Osteocyte (in vitro differentiated cells): ENCODE measurements around the gene RSPH1. TPM values are rescaled to one million over a fixed set of nuclear protein-coding genes. Genes with fewer than 3 reads are reported as not detected.

ENCODE experiments used
- DNase-seq: peaks from one replicate; pipeline ENCODE4 v3.0.0; 2021; ENCODE audit warnings: mixed read lengths; ENCODE audit not compliant: unreplicated experiment; ENCODE audit errors: extremely low spot score
- H3K27ac Mint-ChIP-seq: one replicate; pipeline ENCODE4 v1.8.0; 2021; ENCODE audit warnings: mild to moderate bottlenecking, mixed read lengths; ENCODE audit not compliant: unreplicated experiment
- H3K27me3 Mint-ChIP-seq: one replicate; pipeline ENCODE4 v1.8.0; 2021; ENCODE audit warnings: mixed read lengths; ENCODE audit not compliant: unreplicated experiment
- H3K36me3 Mint-ChIP-seq: one replicate; pipeline ENCODE4 v1.8.0; 2021; ENCODE audit warnings: mixed read lengths; ENCODE audit not compliant: unreplicated experiment
- H3K4me1 Mint-ChIP-seq: one replicate; pipeline ENCODE4 v1.8.0; 2021; ENCODE audit warnings: mixed read lengths; ENCODE audit not compliant: unreplicated experiment
- H3K4me3 Mint-ChIP-seq: one replicate; pipeline ENCODE4 v1.8.0; 2021; ENCODE audit warnings: mild to moderate bottlenecking, moderate library complexity, mixed read lengths; ENCODE audit not compliant: unreplicated experiment
- H3K9me3 Mint-ChIP-seq: one replicate; pipeline ENCODE4 v1.8.0; 2021; ENCODE audit warnings: mixed read lengths; ENCODE audit not compliant: unreplicated experiment
- CTCF ChIP-seq: fragments of 200-600 bp; sonication (generic); IDR thresholded peaks from 2 replicates; pipeline ENCODE4 v1.5.0; 2021; ENCODE audit warnings: antibody characterized with exemption, mild to moderate bottlenecking, moderate library complexity
- total RNA-seq: library from RNA; stranded (reverse); gene quantifications from 2 replicates; pipeline ENCODE4 v1.2.1, GENCODE V29; 2021

The RSPH1 gene
- total RNA-seq, 1 donor from 2014 or later = 0.19 TPM

DNA sequence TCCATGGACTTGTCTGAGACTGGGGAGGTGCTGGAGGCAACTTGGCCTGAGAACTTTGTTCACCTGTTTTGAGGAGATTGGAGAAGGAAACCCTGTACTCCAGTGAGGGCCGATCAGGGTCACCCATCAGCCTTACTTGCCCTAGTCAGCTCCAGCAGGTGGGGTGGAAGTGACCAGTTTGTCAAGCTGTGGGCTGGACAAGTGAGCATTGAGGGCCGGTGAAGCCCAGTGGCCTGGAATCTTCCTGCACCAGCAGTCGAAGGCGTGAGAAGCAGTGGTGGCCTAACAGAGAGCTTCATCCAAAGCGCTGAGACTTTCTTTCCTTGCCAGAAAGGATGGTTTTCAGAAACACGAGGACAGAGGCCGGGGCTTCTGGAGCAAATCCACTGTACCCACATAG is 27.2 kb upstream of the RSPH1 start:
- no peak overlapping the region for H3K27ac Mint-ChIP-seq
- no peak overlapping the region for H3K4me3 Mint-ChIP-seq
- H3K9me3 Mint-ChIP-seq = no peaks in the 10 kb centered on the region
- no peak for TF ChIP-seq CTCF
- no peaks in the 10 kb centered on the region for H3K27me3 Mint-ChIP-seq
- DNase-seq = no peak
- H3K36me3 Mint-ChIP-seq = peaks cover 42% of the 10 kb centered on the region
- peaks cover 35% of the 10 kb centered on the region for H3K4me1 Mint-ChIP-seq

DNA sequence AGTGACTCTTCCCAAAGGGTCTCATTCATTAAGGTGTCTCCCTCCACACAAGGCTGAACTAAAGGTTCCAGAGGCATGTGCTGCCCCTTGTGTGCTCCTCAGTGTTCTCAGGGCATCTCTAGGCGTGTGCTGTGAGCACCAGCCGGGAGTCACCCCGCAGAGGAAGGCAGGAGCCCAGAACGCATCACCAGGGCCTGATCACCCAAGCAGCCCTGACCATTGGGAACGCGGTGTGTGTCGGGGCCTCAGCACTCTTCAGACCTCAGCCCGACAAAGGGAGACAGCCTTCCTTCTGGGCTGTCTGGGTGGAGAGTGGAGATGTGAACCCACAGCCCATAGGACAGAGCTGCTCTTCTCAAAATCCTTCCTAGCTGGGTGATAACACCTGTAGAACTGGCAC is 26.7 kb upstream of the RSPH1 start:
- no peaks in the 10 kb centered on the region for H3K27me3 Mint-ChIP-seq
- no peak overlapping the region for H3K27ac Mint-ChIP-seq
- no peak overlapping the region for H3K4me3 Mint-ChIP-seq
- no peaks in the 10 kb centered on the region for H3K9me3 Mint-ChIP-seq
- TF ChIP-seq CTCF = no peak
- H3K36me3 Mint-ChIP-seq = peaks cover 42% of the 10 kb centered on the region
- peaks cover 36% of the 10 kb centered on the region for H3K4me1 Mint-ChIP-seq
- DNase-seq = no peak

- peaks cover 42% of the 10 kb centered on the region for H3K36me3 Mint-ChIP-seq
Measured at GRCh38 chr21:42522271-42522670, 26.2 kb upstream of the RSPH1 start.

DNA sequence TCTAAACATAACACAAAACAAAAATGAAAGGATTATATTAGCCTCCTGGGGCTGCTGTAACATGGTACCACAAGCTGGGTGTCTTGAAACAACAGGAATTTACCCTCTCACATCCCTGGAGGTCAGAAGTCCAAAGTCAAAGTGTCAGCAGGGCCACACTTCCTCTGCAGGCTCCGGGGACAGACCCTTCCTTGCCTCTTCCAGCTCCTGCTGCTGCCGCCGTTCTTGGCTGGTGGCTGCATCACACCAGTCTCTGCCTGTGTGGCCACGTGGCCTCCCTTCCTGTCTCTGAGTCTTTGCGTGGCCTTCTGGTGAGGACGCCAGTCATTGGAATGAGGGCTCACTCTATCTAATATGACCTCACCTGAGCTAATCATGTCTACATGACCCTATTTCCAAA is 25.8 kb upstream of the RSPH1 start:
- TF ChIP-seq CTCF = no peak
- Mint-ChIP-seq H3K9me3 (no peaks in the 10 kb centered on the region), H3K4me1 (peaks cover 43% of the 10 kb centered on the region), H3K4me3 (no peak overlapping the region), H3K36me3 (peaks cover 40% of the 10 kb centered on the region), H3K27ac (no peak overlapping the region), H3K27me3 (no peaks in the 10 kb centered on the region)
- DNase-seq = no peak

More at GRCh38 chr21:42522271-42522670, 26.2 kb upstream of the RSPH1 start:
- DNase-seq = no peak
- no peaks in the 10 kb centered on the region for H3K9me3 Mint-ChIP-seq
- no peak for TF ChIP-seq CTCF
- H3K4me1 Mint-ChIP-seq = peaks cover 39% of the 10 kb centered on the region
- H3K4me3 Mint-ChIP-seq = no peak overlapping the region
- no peak overlapping the region for H3K27ac Mint-ChIP-seq
- H3K27me3 Mint-ChIP-seq = no peaks in the 10 kb centered on the region

DNA sequence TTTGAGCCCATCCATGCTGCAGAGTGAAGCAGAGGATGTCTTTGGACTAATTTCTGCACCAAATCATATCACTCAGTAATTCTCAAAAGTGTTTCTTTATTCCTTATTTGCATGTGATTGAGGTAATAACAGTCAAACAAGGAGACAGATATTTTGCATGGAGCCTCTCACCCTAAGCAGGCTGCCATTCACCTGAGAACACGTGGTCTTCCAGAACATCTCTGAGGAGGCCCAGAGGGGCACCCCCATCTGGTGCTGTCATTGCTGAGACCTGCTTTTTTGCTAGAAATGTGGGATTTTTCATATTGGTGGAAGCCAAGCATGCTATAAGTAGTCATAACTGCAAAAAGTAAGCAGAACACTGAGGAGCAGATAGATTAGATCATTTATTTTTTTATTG is 25.4 kb upstream of the RSPH1 start:
- Mint-ChIP-seq H3K4me3 (no peak overlapping the region), H3K4me1 (peaks cover 48% of the 10 kb centered on the region), H3K27me3 (no peaks in the 10 kb centered on the region), H3K36me3 (peaks cover 39% of the 10 kb centered on the region), H3K9me3 (no peaks in the 10 kb centered on the region), H3K27ac (no peak overlapping the region)
- TF ChIP-seq CTCF = no peak
- DNase-seq = no peak
